Measurements from ENCODE around the gene NDRG2. TPM values are rescaled to one million over a fixed set of nuclear protein-coding genes. Genes with fewer than 3 reads are reported as not detected.

Gene NDRG2
- total RNA-seq, 1 donor = not detected

DNA sequence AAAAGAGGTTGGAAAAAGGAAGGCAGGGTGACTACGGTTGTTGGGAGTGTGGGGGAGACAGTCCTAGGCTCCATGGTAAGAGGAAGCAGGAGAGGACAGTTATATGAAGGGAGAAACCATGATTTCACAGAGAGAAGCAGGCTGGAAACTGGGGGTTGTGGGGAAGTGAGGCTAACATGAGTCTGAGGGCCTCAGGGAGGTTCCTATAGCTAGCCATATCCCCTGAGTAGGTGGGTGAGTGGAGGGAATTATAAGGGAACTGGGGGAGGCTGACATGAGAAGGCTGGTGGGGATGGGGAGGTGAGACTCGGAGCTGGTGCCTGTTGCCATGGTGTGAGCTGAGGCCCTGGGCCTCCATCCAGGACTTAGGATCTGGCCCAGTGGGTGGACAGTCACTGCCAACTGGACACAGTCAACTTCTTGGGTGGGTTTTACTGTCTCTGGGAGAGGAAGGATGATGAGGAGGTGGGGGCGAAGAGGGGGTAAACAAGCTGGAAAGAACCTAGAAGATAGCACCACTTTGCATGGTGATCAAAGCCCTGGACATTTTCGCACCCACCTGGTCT lies 8.4 kb upstream of the NDRG2 start:
- H3K27me3 ChIP-seq (ENCODE audit: insufficient read depth, low read length) = peaks cover 49% of the 10 kb centered on the region
- no peaks in the 10 kb centered on the region for H3K9me3 ChIP-seq (ENCODE audit: low read depth, low read length)
- no peak overlapping the region for H3K27ac ChIP-seq (ENCODE audit: low read depth, low read length)
- TF ChIP-seq, protein P1, sequence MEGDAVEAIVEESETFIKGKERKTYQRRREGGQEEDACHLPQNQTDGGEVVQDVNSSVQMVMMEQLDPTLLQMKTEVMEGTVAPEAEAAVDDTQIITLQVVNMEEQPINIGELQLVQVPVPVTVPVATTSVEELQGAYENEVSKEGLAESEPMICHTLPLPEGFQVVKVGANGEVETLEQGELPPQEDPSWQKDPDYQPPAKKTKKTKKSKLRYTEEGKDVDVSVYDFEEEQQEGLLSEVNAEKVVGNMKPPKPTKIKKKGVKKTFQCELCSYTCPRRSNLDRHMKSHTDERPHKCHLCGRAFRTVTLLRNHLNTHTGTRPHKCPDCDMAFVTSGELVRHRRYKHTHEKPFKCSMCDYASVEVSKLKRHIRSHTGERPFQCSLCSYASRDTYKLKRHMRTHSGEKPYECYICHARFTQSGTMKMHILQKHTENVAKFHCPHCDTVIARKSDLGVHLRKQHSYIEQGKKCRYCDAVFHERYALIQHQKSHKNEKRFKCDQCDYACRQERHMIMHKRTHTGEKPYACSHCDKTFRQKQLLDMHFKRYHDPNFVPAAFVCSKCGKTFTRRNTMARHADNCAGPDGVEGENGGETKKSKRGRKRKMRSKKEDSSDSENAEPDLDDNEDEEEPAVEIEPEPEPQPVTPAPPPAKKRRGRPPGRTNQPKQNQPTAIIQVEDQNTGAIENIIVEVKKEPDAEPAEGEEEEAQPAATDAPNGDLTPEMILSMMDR (IDR thresholded peaks at IDR 0.05; ENCODE audit: extremely low read depth, low read depth, low read length) = no peak
- H3K36me3 ChIP-seq (ENCODE audit: insufficient read depth, low read length) = no peaks in the 10 kb centered on the region
- peak; percentile 43 for DNase-seq (ENCODE audit: insufficient read length, low spot score, missing footprints)
- H3K4me3 ChIP-seq (ENCODE audit: insufficient read depth, low read length) = no peak overlapping the region
- H2AFZ ChIP-seq (ENCODE audit: low read length) = no peak overlapping the region
- H3K4me1 ChIP-seq (ENCODE audit: insufficient read depth, low read length) = no peaks in the 10 kb centered on the region
- H3K79me2 ChIP-seq (ENCODE audit: insufficient read depth, low read length) = no peaks in the 10 kb centered on the region
- H4K20me1 ChIP-seq (ENCODE audit: insufficient read depth, low read length) = no peaks in the 10 kb centered on the region
- no peak overlapping the region for H3K4me2 ChIP-seq (ENCODE audit: insufficient read depth, low read length)

DNA sequence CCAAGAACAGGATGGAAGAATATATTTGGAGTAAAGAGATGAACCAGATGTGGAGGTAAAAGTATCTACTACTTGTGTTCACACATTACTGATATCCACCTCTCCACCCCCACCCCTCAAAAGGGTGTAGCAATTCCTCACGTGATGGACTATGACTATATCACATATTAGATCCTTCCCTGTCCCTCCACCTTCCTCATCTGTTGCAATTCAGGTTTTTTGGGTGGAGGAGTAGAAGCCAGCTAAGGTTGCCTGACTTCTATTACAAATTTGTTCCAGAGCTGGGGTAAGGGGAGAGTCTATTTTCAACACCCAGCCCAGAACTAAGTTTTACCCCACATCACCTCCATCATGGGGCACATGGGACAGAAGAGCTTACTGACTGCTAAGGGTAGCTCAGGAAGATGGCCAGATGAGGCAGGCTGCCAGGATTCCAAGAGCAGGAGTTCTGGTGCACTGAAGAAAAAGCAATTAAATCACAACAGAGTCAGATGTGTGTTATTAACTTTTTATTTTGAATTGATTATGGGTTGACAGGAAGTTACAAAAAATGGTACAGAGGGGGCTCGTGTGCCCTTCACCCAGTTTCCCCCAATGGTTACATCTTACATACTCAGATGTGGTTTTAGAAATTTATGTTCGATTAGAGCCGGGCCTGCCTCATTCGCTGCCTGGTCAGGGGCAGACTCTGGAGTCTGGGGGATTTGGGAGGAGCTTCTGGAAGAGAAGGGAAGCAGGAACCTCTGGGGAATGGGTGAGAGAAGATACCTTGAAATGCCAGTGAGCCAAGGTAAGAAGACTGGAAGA lies 7.7 kb upstream of the NDRG2 start:
- no peaks in the 10 kb centered on the region for H4K20me1 ChIP-seq (ENCODE audit: insufficient read depth, low read length)
- TF ChIP-seq, protein P1 (IDR thresholded peaks at IDR 0.05; ENCODE audit: extremely low read depth, low read depth, low read length) = no peak
- H3K4me1 ChIP-seq (ENCODE audit: insufficient read depth, low read length) = no peaks in the 10 kb centered on the region
- H3K4me3 ChIP-seq (ENCODE audit: insufficient read depth, low read length) = no peak overlapping the region
- H3K79me2 ChIP-seq (ENCODE audit: insufficient read depth, low read length) = no peaks in the 10 kb centered on the region
- H2AFZ ChIP-seq (ENCODE audit: low read length) = no peak overlapping the region
- no peak overlapping the region for H3K27ac ChIP-seq (ENCODE audit: low read depth, low read length)
- H3K9me3 ChIP-seq (ENCODE audit: low read depth, low read length) = no peaks in the 10 kb centered on the region
- no peak for DNase-seq (ENCODE audit: insufficient read length, low spot score, missing footprints)
- no peaks in the 10 kb centered on the region for H3K36me3 ChIP-seq (ENCODE audit: insufficient read depth, low read length)
- no peak overlapping the region for H3K4me2 ChIP-seq (ENCODE audit: insufficient read depth, low read length)
- peaks cover 49% of the 10 kb centered on the region for H3K27me3 ChIP-seq (ENCODE audit: insufficient read depth, low read length)

DNA sequence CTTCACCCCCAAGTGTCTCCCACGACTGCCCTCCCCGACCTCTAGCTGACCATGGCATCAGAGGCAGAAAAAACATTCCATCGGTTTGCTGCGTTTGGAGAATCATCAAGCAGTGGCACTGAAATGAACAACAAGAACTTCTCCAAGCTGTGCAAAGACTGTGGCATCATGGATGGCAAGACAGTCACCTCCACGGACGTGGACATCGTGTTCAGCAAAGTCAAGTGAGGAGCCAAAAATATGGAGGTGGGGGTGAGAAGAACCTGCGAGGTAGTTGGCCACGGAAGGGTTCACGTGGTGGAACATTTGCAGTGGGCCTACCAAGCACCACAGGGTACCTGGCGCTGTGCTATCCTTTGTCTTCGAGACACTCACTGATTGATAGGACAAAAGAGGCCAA lies 5.7 kb upstream of the NDRG2 start:
- TF ChIP-seq, protein P1 (IDR thresholded peaks at IDR 0.05; ENCODE audit: extremely low read depth, low read depth, low read length) = no peak
- no peaks in the 10 kb centered on the region for H3K79me2 ChIP-seq (ENCODE audit: insufficient read depth, low read length)
- peak; percentile 62 for DNase-seq (ENCODE audit: insufficient read length, low spot score, missing footprints)

DNA sequence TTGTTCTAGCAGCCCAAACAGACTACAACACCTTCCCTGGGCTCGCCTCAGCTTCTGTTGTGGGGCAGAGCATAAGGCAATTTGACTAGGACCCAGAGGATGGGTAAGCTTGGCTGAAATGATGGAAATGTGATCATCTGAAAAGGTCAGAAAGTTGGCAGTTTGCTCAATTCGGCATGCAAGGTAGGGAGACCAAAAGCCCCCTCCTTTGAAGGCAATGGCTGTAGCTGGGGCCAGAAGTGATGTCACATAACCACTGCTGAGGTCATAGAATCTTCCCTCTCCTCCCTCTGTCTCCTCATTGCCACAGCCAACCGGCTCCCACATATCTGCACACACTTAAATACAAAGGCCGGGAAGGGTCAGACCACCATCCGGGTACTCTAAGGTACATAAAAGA lies 5.1 kb upstream of the NDRG2 start, which contains the start of gene TPPP2:
Gene TPPP2 (plus strand): TSS at position 301 of the 400 bp plus-strand sequence. CDS start 365 bp downstream, outside the sequence.
- H3K27ac ChIP-seq (ENCODE audit: low read depth, low read length) = no peak within 1 kb of the TSS
- no peak within 1 kb of the TSS for H2AFZ ChIP-seq (ENCODE audit: low read length)
- TF ChIP-seq, protein P1 (IDR thresholded peaks at IDR 0.05; ENCODE audit: extremely low read depth, low read depth, low read length) = no peak
- no peak within 1 kb of the TSS for H3K4me3 ChIP-seq (ENCODE audit: insufficient read depth, low read length)
- H3K4me2 ChIP-seq (ENCODE audit: insufficient read depth, low read length) = no peak within 1 kb of the TSS
- no peaks in the 10 kb centered on the region for H4K20me1 ChIP-seq (ENCODE audit: insufficient read depth, low read length)
- no peaks in the 10 kb centered on the region for H3K79me2 ChIP-seq (ENCODE audit: insufficient read depth, low read length)
- DNase-seq (ENCODE audit: insufficient read length, low spot score, missing footprints) = no peak
- no peaks in the 10 kb centered on the region for H3K4me1 ChIP-seq (ENCODE audit: insufficient read depth, low read length)
- H3K36me3 ChIP-seq (ENCODE audit: insufficient read depth, low read length) = no peaks in the 10 kb centered on the region
- H3K27me3 ChIP-seq (ENCODE audit: insufficient read depth, low read length) = peaks cover 57% of the 10 kb centered on the region
- no peaks in the 10 kb centered on the region for H3K9me3 ChIP-seq (ENCODE audit: low read depth, low read length)

More for the DNA sequence above, 5.7 kb upstream of the NDRG2 start:
- peaks cover 59% of the 10 kb centered on the region for H3K27me3 ChIP-seq (ENCODE audit: insufficient read depth, low read length)
- no peak overlapping the region for H3K4me2 ChIP-seq (ENCODE audit: insufficient read depth, low read length)
- H3K4me1 ChIP-seq (ENCODE audit: insufficient read depth, low read length) = no peaks in the 10 kb centered on the region
- no peaks in the 10 kb centered on the region for H3K9me3 ChIP-seq (ENCODE audit: low read depth, low read length)
- H3K27ac ChIP-seq (ENCODE audit: low read depth, low read length) = no peak overlapping the region
- H3K36me3 ChIP-seq (ENCODE audit: insufficient read depth, low read length) = no peaks in the 10 kb centered on the region
- no peaks in the 10 kb centered on the region for H4K20me1 ChIP-seq (ENCODE audit: insufficient read depth, low read length)
- H2AFZ ChIP-seq (ENCODE audit: low read length) = no peak overlapping the region
- no peak overlapping the region for H3K4me3 ChIP-seq (ENCODE audit: insufficient read depth, low read length)
